GM19025 (cell line): ENCODE data around the gene SP1.
"Not testable (repeated sequence)": the region's sequence is repeated elsewhere in the genome, so short reads cannot be mapped to it uniquely, and the experiment has no call there.

Experiments
- ATAC-seq: cut with Tn5 transposase; IDR thresholded peaks from one replicate; pipeline ENCODE4 v1.9.1; 2021; ENCODE audit warnings: mild to moderate bottlenecking, low read depth, moderate library complexity; ENCODE audit not compliant: unreplicated experiment

SP1 gene

DNA sequence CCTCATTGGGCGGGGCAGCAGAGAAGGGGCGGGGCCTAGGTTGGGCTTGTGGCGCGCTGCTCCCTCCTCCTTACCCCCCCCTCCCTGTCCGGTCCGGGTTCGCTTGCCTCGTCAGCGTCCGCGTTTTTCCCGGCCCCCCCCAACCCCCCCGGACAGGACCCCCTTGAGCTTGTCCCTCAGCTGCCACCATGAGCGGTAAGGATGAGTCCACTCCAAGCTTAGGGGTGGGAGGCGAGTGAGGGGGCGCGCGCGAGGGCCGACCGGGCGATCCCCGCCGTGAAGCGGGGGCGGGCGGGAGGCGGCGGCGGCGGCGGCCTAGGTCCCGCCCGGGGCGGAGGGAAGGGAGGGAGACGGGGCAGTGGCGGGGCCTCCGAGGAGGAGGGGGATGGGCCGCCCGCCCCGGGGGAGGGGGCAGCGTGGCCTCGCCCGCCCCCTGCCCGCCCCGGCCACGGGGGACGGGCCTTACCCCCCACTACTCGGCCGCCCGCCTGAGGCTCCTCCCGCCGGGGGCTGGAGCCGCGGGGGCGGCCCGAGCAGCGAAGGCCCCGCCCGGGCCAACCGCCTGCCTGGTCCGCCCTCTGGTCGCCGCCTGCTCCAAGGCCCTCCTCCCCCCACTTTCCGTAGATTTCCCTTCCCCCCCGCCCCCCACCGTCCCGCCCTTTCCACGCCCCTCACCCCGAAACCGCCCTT is at the start of gene SP1:
TSS of gene SP1 (plus strand) at position 73 of the 690 bp plus-strand sequence. CDS start at position 189, 116 bp downstream.
- peak; percentile 35 for ATAC-seq

GRCh38 chr12:53330671-53331070 is 49.3 kb upstream of the SP1 start:
- ATAC-seq = no peak

GRCh38 chr12:53332339-53332738 is 47.6 kb upstream of the SP1 start:
- not testable (repeated sequence) for ATAC-seq

DNA sequence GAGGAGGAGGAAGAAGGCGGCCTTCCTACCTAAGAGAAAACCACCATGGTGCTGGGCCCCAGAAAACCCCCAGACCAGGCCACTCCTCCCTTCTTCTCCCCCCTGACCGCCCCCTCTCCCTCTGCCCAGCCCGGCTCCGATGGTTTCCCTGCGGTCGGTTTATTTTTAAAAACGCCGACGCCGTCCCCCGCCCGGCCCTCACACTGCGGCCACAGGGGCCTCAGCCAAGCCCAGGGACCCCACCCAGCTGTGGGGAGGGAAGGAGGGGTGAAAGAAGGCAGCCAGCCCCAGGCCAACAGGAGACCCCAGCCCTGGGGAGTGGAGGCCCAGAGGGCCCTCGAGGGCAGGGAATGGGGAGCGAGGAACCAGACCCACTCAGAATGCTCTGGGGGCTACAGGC is 47.2 kb upstream of the SP1 start:
- no peak for ATAC-seq

DNA sequence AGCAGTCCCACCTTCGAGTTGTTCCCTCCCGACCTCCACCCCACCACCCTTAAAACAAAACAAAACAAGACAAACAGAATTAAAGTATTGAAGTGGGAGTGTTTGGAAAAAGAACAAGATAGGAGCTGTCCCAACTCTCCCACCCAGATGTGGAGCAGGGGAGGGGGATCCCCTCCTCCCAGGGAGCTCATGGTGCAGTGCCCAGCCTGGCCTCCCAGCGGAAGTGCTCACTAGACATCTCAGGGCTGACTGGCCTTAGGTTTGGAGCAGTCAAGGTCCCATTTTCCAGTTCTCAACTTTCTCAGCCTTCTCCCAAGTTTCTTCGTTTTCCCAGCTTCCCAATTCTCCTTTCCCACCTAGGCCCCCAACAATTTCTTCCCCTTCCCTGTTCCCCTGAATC is 46.7 kb upstream of the SP1 start:
- ATAC-seq = no peak

GRCh38 chr12:53333845-53334244 is 46.1 kb upstream of the SP1 start:
- ATAC-seq = no peak

GRCh38 chr12:53334822-53335221 is 45.2 kb upstream of the SP1 start:
- no peak for ATAC-seq

DNA sequence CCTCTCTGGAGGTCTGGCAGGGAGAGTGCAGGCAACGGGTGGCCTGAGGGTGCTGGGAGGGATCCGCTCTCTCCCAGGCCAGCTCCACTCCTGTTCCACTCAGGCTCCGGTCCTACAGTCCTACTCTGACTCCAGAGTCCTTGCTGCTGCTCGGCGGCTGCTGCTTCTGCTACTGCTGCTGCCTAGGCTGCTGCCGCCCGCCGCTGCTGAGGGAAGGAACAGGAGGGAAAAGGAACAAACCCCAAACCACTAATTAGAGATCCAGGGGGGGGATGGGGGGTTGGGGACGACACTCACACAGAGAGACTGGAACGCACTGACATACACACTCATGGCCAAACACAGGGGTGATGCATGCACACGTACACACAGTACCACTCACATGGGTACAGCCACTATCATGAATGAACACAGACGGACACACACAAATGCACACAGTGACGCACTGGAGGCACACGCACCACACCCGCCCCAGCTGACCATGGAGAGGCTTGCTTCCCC is 43.7 kb upstream of the SP1 start, which contains the start of gene SP7:
TSS of gene SP7 (minus strand) at position 174 of the 501 bp plus-strand sequence. CDS start 708 bp downstream, outside the sequence.
- no peak for ATAC-seq

DNA sequence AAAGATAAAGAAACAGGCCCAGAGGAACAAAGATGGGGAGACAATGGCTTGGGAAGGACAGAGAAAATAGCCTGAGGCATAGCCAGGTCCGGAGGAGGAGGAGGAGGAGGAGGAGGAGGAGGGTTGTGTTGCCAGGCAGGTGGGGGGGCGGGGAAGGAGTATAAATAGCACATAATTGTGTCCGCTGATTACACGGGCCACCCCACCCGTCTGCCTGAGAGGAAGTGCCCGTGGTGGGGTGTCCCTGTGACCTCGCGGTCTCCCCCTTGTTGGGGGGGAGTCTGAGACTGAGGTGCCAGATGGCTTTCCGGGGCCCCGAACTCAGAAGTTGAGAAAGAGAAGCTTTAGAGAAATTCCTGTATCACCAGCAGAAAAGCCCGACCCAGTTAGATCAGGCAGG is 42.0 kb upstream of the SP1 start:
- no peak for ATAC-seq

GRCh38 chr12:53338916-53339315 is 41.1 kb upstream of the SP1 start:
- no peak for ATAC-seq

DNA sequence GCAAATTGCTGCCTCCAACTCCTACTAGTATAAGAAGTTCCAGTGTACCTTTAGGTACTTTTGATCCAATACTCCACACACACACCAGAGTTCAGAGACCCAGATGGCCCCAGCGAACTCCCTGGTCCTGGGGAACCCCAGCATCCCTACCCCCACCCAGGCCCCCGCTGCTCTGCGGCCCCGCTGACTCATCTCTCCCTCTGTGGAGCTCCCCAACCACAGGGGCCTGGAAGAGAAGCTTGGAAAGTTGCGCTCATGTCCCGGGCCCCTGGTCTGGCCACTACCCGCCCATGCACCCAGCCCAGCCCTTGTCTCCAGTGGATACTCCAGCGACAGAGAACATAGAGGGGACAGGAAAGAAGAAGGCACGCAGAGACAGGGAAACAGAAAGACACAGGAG is 39.6 kb upstream of the SP1 start:
- no peak for ATAC-seq

DNA sequence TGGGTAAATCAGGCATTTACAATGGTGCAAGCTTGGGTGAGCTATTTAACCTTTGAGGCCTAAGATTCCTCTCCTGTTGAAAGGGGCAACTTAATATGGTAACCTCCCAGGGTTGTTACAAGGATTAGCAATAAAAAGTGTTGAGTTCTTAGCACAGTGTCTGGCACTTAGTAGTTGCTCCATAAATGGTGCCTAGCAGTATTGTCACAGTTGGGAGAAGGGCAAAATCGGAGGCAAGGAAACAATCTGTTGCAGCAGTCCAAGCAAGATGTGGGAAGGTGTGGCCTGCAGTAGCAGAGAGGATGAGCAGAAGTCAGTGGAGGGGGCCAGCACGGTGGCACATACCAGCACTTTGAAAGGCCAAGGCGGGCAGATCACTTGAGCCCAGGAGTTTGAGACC is 36.5 kb upstream of the SP1 start:
- ATAC-seq = no peak

DNA sequence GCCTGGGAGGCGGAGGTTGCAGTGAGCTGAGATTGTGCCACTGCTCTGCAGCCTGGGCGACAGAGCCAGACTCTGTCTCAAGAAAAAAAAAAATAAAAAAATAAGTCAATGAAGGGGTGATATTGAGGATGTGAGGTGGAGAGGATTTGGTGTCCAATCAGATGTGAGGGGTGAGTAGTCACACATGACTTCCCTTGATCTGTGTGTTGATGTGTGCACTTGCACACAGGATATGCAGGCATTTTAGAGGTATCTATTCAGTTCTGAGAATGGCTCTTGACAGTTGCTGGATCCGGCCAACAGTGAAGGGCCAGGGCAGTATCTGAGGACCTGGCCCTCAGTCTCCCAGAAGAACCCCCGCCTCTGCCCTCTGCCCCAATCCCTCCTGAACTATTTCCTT is 36.0 kb upstream of the SP1 start:
- ATAC-seq = no peak

DNA sequence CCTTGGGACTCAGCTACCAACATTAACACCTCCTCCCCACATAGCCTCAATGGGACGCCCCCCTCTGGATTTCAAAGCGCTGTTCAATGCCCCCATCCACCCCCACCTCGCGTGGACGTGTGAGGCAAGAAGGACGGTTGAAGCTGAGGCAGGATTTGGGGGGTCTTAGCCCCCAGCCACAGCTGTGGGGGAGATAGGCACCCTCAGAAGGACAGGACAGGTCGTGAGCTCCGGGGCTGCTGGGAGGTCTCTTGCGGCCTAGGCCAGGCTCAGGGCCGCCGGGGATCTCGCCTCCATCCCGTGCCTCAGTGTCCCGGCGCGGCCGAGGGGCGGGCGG is 35.5 kb upstream of the SP1 start:
- ATAC-seq = no peak

GRCh38 chr12:53344824-53345485 is 35.0 kb upstream of the SP1 start:
- ATAC-seq = peak; percentile 57

GRCh38 chr12:53345486-53346188 is 34.3 kb upstream of the SP1 start:
- ATAC-seq = no peak

GRCh38 chr12:53346491-53346890 is 33.5 kb upstream of the SP1 start:
- ATAC-seq = no peak

DNA sequence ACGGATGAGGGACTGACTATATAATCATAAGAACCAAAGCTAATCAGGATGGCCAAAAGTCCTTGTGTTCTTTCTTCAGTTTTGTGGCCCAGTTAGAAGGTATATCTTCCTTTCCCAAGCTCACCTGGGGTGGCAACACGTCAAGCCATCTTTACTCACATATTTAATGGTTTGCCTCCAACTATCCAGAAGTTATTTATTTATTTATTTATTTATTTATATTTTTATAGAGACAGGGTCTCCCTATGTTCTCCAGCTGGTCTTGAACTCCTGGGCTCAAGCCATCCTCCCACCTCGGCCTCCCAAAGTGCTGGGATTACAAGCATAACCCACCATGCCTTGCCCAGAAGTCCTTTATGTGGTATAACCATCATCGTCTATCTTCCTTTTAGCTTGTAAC is 32.1 kb upstream of the SP1 start:
- ATAC-seq = no peak

GRCh38 chr12:53352331-53353256 is 27.4 kb upstream of the SP1 start:
- ATAC-seq = peak; percentile 76

DNA sequence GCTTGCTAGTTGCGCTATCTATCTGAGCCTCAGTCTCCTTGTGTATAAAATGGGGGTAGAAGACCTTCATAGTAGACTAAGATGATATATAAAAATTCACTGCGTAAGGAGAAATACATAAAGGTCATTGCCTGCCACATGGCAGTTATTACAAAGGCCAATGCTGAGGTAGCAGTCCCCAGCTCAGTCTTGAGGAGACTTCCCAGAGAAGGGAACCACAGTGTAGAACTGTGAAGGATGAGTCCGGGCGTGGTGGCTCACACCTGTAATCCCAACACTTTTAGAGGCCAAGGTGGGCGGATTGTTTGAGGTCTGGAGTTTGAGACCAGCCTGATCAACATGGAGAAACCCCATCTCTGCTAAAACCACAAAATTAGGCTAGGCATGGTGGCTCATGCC is 26.7 kb upstream of the SP1 start:
- ATAC-seq = no peak
